WTC11 (cell line): Measurements from ENCODE around the gene RALY. TPM values are rescaled to one million over a fixed set of nuclear protein-coding genes. Genes with fewer than 3 reads are reported as not detected.

Experiments
- ATAC-seq: fragments of 200-7000 bp; cut with Tn5 transposase; 2 replicates; pipeline ENCODE4 v1.10.0; 2021; ENCODE audit warnings: mild to moderate bottlenecking, moderate library complexity
- CTCF ChIA-PET: fragments of 300-600 bp; sonication (Branson Sonifier 250); formaldehyde crosslinking; loops from one replicate; lab custom pipeline; 2021; ENCODE audit warnings: antibody characterized with exemption; lab: Charles Lee
- POLR2A ChIA-PET: fragments of 350-600 bp; sonication (Branson Sonifier 250); formaldehyde crosslinking; loops from one replicate; lab custom pipeline; 2021; ENCODE audit warnings: antibody characterized with exemption; lab: Charles Lee
- DNase-seq: peaks from one replicate; pipeline ENCODE4 v3.0.0; 2021; ENCODE audit warnings: low spot score
- H3K27ac Mint-ChIP-seq: 2 replicates; pipeline ENCODE4 v1.8.0; 2021; ENCODE audit warnings: mixed read lengths
- H3K27me3 Mint-ChIP-seq: 2 replicates; pipeline ENCODE4 v1.8.0; 2021; ENCODE audit warnings: low read depth, mild to moderate bottlenecking, moderate library complexity, mixed read lengths
- H3K36me3 Mint-ChIP-seq: 2 replicates; pipeline ENCODE4 v1.8.0; 2021; ENCODE audit warnings: mixed read lengths
- H3K4me1 Mint-ChIP-seq: 2 replicates; pipeline ENCODE4 v1.8.0; 2022; ENCODE audit warnings: mixed read lengths
- H3K4me3 Mint-ChIP-seq: 2 replicates; pipeline ENCODE4 v1.8.0; 2021; ENCODE audit warnings: mild to moderate bottlenecking, moderate library complexity, mixed read lengths
- H3K9me3 Mint-ChIP-seq: 2 replicates; pipeline ENCODE4 v1.8.0; 2021; ENCODE audit warnings: mixed read lengths
- CREM ChIP-seq: sonication (generic); formaldehyde crosslinking; IDR thresholded peaks from 2 replicates; pipeline ENCODE4 v1.8.1; 2022; ENCODE audit warnings: mild to moderate bottlenecking, missing genetic modification reagents, moderate library complexity
- ELF4 ChIP-seq: sonication (generic); formaldehyde crosslinking; IDR thresholded peaks from 2 replicates; pipeline ENCODE4 v1.8.1; 2022; ENCODE audit warnings: low read depth, mild to moderate bottlenecking, moderate library complexity, missing genetic modification reagents
- ESRRA ChIP-seq: sonication (generic); formaldehyde crosslinking; IDR thresholded peaks from 2 replicates; pipeline ENCODE4 v1.8.1; 2022; ENCODE audit warnings: mild to moderate bottlenecking, missing genetic modification reagents, borderline replicate concordance
- FOXJ3 ChIP-seq: sonication (generic); formaldehyde crosslinking; IDR thresholded peaks from 2 replicates; pipeline ENCODE4 v1.9.0; 2021; ENCODE audit warnings: missing genetic modification reagents, mild to moderate bottlenecking, borderline replicate concordance
- IRF2 ChIP-seq: sonication (generic); formaldehyde crosslinking; IDR thresholded peaks from 2 replicates; pipeline ENCODE4 v1.8.0; 2022; ENCODE audit warnings: low read depth, missing genetic modification reagents, borderline replicate concordance
- NR3C1 ChIP-seq: sonication (generic); formaldehyde crosslinking; conservative IDR thresholded peaks from 2 replicates; pipeline ENCODE4 v1.8.1; 2023; ENCODE audit warnings: low read depth, mild to moderate bottlenecking, missing genetic modification reagents
- OVOL2 ChIP-seq: fragments of 250-450 bp; sonication (Bioruptor Pico); IDR thresholded peaks from 2 replicates; pipeline ENCODE4 v1.9.0; 2021; ENCODE audit warnings: mild to moderate bottlenecking, borderline replicate concordance
- SP1 ChIP-seq: sonication (generic); formaldehyde crosslinking; conservative IDR thresholded peaks from 2 replicates; pipeline ENCODE4 v1.8.1; 2022; ENCODE audit warnings: missing genetic modification reagents
- TCF7 ChIP-seq: sonication (generic); formaldehyde crosslinking; IDR thresholded peaks from 2 replicates; pipeline ENCODE4 v1.8.0; 2022; ENCODE audit warnings: mild to moderate bottlenecking, low read depth, missing genetic modification reagents, moderate library complexity
- TEAD1 ChIP-seq: sonication (generic); formaldehyde crosslinking; IDR thresholded peaks from 2 replicates; pipeline ENCODE4 v1.8.0; 2022; ENCODE audit warnings: mild to moderate bottlenecking, missing genetic modification reagents
- TEAD4 ChIP-seq: sonication (generic); formaldehyde crosslinking; IDR thresholded peaks from 2 replicates; pipeline ENCODE4 v1.8.0; 2022; ENCODE audit warnings: mild to moderate bottlenecking, missing genetic modification reagents
- TP53 ChIP-seq: sonication (generic); formaldehyde crosslinking; IDR thresholded peaks from 2 replicates; pipeline ENCODE4 v1.8.1; 2023; ENCODE audit warnings: mild to moderate bottlenecking, missing genetic modification reagents
- ZNF121 ChIP-seq: sonication (generic); formaldehyde crosslinking; IDR thresholded peaks from 2 replicates; pipeline ENCODE4 v1.8.0; 2023; ENCODE audit warnings: missing genetic modification reagents
- ZNF281 ChIP-seq: sonication (generic); formaldehyde crosslinking; IDR thresholded peaks from 2 replicates; pipeline ENCODE4 v1.8.0; 2023; ENCODE audit warnings: mild to moderate bottlenecking, missing genetic modification reagents
- ZNF396 ChIP-seq: fragments of 250-450 bp; sonication (Bioruptor Pico); IDR thresholded peaks from 2 replicates; pipeline ENCODE4 v1.8.0; 2021; ENCODE audit warnings: mild to moderate bottlenecking, moderate library complexity, borderline replicate concordance
- total RNA-seq: library from RNA; stranded (reverse); gene quantifications from 3 replicates; pipeline ENCODE4 v1.2.3, GENCODE V29; 2021
- TF ChIP-seq, protein P1 (sequence below): fragments of 250-450 bp; sonication (Bioruptor Pico); IDR thresholded peaks from 2 replicates; pipeline ENCODE4 v1.9.0; 2021; ENCODE audit warnings: mild to moderate bottlenecking, borderline replicate concordance
- TF ChIP-seq, protein P2 (sequence below): sonication (generic); formaldehyde crosslinking; IDR thresholded peaks from 2 replicates; pipeline ENCODE4 v1.8.0; 2023; ENCODE audit warnings: missing genetic modification reagents
- TF ChIP-seq, protein P3 (sequence below): sonication (generic); formaldehyde crosslinking; conservative IDR thresholded peaks from 2 replicates; pipeline ENCODE4 v1.8.1; 2023; ENCODE audit warnings: mild to moderate bottlenecking, low read depth, missing genetic modification reagents, moderate library complexity

Gene RALY
- total RNA-seq, 1 experiment from 2014 or later: 164 TPM

- H3K9me3 Mint-ChIP-seq: no peaks in the 10 kb centered on the region
- DNase-seq (no peak), ATAC-seq (no peak)
- ChIA-PET POLR2A (interaction anchor here (0.6 to 1.4 kb wide), 4 partner anchors 17 to 300 kb away, joined by 3 to 10 read pairs (median 4); no protein-coding TSS in a partner anchor), CTCF (interaction anchor here (0.6 to 3.5 kb wide), 4 partner anchors 9 to 115 kb away, joined by 3 to 45 read pairs (median 9); partner anchors contain the start of gene RALY)
- no peak for TF ChIP-seq SP1
- no peak for TF ChIP-seq TCF7 (CRISPR knock-in tag)
- TF ChIP-seq, protein P1, sequence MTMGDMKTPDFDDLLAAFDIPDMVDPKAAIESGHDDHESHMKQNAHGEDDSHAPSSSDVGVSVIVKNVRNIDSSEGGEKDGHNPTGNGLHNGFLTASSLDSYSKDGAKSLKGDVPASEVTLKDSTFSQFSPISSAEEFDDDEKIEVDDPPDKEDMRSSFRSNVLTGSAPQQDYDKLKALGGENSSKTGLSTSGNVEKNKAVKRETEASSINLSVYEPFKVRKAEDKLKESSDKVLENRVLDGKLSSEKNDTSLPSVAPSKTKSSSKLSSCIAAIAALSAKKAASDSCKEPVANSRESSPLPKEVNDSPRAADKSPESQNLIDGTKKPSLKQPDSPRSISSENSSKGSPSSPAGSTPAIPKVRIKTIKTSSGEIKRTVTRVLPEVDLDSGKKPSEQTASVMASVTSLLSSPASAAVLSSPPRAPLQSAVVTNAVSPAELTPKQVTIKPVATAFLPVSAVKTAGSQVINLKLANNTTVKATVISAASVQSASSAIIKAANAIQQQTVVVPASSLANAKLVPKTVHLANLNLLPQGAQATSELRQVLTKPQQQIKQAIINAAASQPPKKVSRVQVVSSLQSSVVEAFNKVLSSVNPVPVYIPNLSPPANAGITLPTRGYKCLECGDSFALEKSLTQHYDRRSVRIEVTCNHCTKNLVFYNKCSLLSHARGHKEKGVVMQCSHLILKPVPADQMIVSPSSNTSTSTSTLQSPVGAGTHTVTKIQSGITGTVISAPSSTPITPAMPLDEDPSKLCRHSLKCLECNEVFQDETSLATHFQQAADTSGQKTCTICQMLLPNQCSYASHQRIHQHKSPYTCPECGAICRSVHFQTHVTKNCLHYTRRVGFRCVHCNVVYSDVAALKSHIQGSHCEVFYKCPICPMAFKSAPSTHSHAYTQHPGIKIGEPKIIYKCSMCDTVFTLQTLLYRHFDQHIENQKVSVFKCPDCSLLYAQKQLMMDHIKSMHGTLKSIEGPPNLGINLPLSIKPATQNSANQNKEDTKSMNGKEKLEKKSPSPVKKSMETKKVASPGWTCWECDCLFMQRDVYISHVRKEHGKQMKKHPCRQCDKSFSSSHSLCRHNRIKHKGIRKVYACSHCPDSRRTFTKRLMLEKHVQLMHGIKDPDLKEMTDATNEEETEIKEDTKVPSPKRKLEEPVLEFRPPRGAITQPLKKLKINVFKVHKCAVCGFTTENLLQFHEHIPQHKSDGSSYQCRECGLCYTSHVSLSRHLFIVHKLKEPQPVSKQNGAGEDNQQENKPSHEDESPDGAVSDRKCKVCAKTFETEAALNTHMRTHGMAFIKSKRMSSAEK (CRISPR knock-in tag): no peak
- TF ChIP-seq TP53 (CRISPR knock-in tag): no peak
- no peak for TF ChIP-seq ZNF121 (CRISPR knock-in tag)
- TF ChIP-seq FOXJ3 (CRISPR knock-in tag): no peak
- TF ChIP-seq ELF4 (CRISPR knock-in tag): no peak
- TF ChIP-seq TEAD1 (CRISPR knock-in tag): no peak
- TF ChIP-seq ZNF396 (CRISPR knock-in tag): no peak
- TF ChIP-seq NR3C1 (CRISPR knock-in tag): no peak
- TF ChIP-seq TEAD4: no peak
- TF ChIP-seq, protein P2, sequence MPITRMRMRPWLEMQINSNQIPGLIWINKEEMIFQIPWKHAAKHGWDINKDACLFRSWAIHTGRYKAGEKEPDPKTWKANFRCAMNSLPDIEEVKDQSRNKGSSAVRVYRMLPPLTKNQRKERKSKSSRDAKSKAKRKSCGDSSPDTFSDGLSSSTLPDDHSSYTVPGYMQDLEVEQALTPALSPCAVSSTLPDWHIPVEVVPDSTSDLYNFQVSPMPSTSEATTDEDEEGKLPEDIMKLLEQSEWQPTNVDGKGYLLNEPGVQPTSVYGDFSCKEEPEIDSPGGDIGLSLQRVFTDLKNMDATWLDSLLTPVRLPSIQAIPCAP (CRISPR knock-in tag): no peak
- no peak for TF ChIP-seq ESRRA (CRISPR knock-in tag)
- H3K36me3 Mint-ChIP-seq: no peaks in the 10 kb centered on the region
- peak overlapping the region; percentile 88 for H3K27ac Mint-ChIP-seq
- H3K27me3 Mint-ChIP-seq: no peaks in the 10 kb centered on the region
- H3K4me3 Mint-ChIP-seq: peak overlapping the region; percentile 21; the same call in 1 of the 2 replicates
- peaks cover 98% of the 10 kb centered on the region for H3K4me1 Mint-ChIP-seq
Observed at GRCh38 chr20:34012735-34013134, 19.0 kb downstream of the RALY start.

GRCh38 chr20:34013554-34013953, 19.8 kb downstream of the RALY start:
- ATAC-seq (no peak), DNase-seq (no peak)
- Mint-ChIP-seq H3K4me1 (peaks cover 98% of the 10 kb centered on the region), H3K27ac (peak overlapping the region; percentile 37; the same call in 1 of the 2 replicates), H3K4me3 (no peak overlapping the region), H3K36me3 (no peaks in the 10 kb centered on the region), H3K27me3 (no peaks in the 10 kb centered on the region), H3K9me3 (no peaks in the 10 kb centered on the region)
- TF ChIP-seq ZNF121 (CRISPR knock-in tag) (no peak), ZNF396 (CRISPR knock-in tag) (no peak), TEAD4 (no peak), SP1 (no peak), OVOL2 (CRISPR knock-in tag) (no peak), IRF2 (CRISPR knock-in tag) (no peak), CREM (CRISPR knock-in tag) (no peak), ZNF281 (CRISPR knock-in tag) (no peak)
- TF ChIP-seq, protein P3, sequence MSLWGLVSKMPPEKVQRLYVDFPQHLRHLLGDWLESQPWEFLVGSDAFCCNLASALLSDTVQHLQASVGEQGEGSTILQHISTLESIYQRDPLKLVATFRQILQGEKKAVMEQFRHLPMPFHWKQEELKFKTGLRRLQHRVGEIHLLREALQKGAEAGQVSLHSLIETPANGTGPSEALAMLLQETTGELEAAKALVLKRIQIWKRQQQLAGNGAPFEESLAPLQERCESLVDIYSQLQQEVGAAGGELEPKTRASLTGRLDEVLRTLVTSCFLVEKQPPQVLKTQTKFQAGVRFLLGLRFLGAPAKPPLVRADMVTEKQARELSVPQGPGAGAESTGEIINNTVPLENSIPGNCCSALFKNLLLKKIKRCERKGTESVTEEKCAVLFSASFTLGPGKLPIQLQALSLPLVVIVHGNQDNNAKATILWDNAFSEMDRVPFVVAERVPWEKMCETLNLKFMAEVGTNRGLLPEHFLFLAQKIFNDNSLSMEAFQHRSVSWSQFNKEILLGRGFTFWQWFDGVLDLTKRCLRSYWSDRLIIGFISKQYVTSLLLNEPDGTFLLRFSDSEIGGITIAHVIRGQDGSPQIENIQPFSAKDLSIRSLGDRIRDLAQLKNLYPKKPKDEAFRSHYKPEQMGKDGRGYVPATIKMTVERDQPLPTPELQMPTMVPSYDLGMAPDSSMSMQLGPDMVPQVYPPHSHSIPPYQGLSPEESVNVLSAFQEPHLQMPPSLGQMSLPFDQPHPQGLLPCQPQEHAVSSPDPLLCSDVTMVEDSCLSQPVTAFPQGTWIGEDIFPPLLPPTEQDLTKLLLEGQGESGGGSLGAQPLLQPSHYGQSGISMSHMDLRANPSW: no peak
- ChIA-PET POLR2A (interaction anchor here (0.6 to 1.4 kb wide), 3 partner anchors 16 to 56 kb away, joined by 3 to 4 read pairs (median 3); no protein-coding TSS in a partner anchor), CTCF (interaction anchor here (0.6 to 3.5 kb wide), 4 partner anchors 8 to 560 kb away, joined by 3 to 45 read pairs (median 4); no protein-coding TSS in a partner anchor)
